NCI-H2107 (cell line): Measurements from ENCODE around the gene AOPEP.
A peak's percentile ranks its signal among the peaks of the same experiment; 100 is the strongest.

Experiments
- DNase-seq: peaks from one replicate; lab custom pipeline; 2025; lab: John Stamatoyannopoulos, UW

AOPEP gene

GRCh38 chr9:95062596-95063065 is 336.1 kb downstream of the AOPEP start:
- no peak for DNase-seq

- no peak for DNase-seq
These were observed 336.8 kb downstream of the AOPEP start for GRCh38 chr9:95063300-95063699.

- peak; percentile 54 for DNase-seq
These were observed 338.7 kb downstream of the AOPEP start for GRCh38 chr9:95065224-95065623.

GRCh38 chr9:95067057-95067456 is 340.6 kb downstream of the AOPEP start:
- no peak for DNase-seq

DNA sequence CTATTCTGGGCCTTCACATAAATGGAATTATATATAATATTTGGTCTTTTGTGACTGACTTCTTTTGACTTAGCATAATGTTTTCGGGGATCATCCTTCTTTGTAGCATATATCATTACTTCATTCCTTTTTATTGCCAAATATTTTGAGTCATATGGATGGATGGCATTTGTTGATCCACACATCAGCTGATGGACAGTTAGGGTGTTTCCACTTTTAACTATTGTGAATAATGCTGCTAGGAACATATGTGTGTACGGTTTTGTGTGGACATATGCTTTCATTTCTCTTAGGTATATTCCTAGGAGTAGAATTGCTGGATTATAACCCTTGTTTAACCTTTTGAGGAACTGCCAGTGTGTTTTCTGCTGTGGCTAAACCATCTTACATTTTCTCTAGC is 341.4 kb downstream of the AOPEP start:
- no peak for DNase-seq

DNA sequence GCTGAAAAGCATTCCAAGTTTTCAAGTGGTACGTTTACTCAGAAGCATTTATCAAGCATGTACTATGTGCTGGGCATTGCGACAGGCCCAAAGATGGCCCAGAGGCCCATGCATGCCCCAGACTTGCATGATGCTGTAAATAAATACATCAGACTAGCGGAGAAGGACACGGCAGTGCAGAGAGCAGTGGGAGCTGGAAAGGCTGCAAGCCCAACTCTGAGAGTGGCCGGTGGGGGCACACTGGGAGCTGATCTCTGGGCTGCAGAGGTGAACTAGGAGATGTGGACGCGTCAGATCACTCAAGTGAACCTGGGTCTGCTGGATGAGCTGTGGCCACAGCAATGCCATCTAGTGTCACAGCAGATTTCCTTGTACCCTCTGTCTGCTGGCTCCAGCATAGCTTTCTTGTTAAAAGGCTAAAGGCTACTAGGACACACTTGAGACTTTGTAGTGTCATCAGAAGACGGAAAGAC is 344.1 kb downstream of the AOPEP start:
- no peak for DNase-seq

DNA sequence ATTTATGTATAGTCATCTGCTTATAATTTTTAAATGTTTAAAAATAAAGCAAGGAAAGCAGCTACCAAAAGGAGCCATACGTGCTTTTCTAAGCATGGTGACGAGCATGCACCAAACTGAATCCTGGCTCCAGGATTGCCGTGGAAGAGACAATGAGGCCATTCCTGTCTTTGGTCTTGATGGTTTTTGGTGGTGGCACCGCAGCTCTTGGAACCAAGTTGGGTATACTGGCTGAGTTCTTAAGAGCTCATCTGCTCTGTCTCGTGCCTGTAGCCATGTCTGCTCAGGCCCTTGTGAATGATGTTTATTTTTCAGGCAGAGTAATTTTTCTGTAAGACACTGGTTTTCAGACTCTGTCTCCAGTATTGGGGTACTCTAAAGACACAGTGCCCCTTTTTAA is 345.0 kb downstream of the AOPEP start:
- DNase-seq, result no peak

- DNase-seq, result no peak
These were observed 345.4 kb downstream of the AOPEP start for GRCh38 chr9:95071925-95072324.

- DNase-seq, result no peak
These were observed 346.6 kb downstream of the AOPEP start for GRCh38 chr9:95073042-95073607.

- DNase-seq, result no peak
These were observed 347.4 kb downstream of the AOPEP start for GRCh38 chr9:95073918-95074317.

DNA sequence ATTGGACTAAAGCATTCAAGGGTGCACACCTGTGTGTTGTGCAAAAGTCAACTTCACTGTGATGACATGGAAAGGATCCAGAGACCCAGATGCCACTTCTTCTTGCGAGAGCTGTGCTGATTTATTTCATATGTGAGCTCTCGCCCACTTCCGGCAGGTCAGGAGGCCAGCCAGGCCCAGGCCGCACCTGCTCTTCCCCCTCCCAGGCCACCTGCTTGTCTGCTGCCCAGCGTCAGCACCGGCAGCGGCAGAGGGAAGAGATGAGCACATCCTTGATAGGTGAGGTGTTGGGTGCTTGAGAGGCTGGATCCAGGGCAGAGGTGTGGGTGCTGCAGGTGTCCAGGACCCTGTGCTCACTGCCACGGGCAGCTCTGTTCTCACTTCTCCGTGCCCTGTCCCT is 348.1 kb downstream of the AOPEP start:
- no peak for DNase-seq

- DNase-seq, result no peak
These were observed 349.2 kb downstream of the AOPEP start for GRCh38 chr9:95075700-95076099.

DNA sequence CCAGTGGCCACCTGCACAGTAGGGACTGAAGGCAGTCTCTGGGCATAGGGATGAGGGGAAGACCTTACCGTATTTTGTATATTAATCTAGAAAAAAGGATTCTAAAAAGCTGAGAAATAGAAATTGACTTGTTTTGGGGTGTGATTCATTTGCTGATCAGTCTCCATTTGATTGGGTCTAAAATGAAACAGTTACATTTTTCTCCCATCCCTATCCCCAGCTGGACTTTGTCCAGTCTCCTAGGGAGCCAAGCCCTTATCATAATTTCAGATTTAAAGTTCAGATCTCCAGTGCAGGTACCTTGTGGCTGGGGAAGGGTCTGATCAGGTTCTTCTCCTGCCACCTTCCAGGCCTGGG is 350.2 kb downstream of the AOPEP start:
- DNase-seq, result no peak

DNA sequence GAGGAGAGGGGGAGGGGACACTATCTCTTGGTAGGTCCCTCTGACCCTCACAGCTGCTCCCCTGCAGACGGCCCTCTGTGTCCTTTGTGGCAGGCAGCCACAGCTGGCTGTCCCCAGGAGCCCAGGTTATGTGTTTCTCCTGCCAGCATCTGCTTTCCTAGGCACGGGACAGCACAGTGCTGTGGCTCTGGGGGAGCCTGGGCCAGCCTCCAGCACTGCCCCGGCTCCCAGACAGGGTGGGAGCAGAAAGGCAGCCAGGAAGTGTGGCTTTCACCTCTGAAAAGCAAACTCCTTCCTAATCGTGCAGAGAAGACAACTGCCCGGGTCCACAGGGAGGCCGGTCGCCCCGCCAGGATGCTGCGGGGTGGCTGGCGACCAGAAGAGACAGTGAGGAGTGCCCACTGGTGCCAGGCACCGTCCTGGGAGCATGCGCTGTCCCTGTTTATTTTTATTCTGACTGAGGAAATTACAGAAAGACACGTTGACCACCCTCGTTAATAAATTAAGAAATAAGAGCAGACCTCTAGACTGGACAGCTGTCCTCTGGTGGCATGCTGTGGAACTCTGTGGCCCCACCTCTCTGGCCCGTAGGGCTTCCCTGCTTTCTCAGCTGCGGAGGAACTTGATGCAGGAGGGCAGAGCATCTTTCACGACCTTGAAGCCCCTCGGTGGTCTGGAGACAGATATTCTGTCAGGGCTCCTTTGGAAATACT is 350.7 kb downstream of the AOPEP start:
- DNase-seq, result no peak

DNA sequence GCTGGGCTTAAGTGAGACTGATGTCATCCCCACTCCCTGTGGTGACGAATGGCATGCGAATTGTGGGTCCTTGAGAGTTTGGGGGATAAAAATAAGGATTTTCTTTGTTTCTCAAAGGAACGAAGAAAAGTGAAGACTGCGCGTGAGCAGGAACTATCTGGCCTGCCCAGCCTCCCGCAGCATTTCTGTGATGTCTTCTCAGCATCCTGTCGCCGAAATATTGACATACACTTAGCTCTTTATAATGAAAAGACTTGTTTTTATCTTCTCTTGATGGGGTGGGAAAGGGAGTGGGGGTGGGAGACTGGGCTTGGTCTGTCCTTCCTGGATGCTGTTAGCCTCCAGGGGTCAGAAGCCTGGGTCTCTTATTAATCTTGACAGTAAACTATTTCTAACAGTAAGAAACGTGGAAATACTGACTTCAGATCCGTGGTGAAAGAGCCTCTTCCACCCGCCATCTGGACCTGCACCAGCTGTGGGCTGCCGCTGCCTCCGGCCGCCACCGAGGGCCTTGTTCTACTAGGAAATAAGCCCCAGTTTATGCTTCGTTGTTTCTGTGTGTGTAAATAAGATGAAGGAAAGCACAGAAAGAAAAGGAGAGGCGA is 351.4 kb downstream of the AOPEP start:
- no peak for DNase-seq

GRCh38 chr9:95078511-95078910 is 352.0 kb downstream of the AOPEP start:
- DNase-seq, result no peak

DNA sequence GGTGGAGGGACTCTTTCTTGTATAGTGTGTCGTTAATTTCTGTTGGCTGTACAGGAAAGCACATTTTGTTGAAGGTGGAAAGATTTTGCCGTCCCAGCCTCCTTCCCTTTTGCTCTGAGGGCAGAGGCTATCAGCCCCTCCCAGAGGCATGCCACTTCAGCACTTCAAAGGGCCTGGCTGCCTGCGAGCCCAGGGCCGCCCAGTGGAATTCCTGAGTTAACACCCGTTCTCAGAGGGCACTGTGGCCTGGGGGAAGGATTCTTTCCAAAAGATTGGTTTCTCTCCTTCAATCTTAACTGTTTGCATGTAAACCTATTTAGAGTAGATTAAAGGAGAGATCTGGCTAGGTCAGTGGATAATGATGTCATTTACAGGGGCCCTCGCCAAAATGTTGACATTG is 352.4 kb downstream of the AOPEP start:
- no peak for DNase-seq

DNA sequence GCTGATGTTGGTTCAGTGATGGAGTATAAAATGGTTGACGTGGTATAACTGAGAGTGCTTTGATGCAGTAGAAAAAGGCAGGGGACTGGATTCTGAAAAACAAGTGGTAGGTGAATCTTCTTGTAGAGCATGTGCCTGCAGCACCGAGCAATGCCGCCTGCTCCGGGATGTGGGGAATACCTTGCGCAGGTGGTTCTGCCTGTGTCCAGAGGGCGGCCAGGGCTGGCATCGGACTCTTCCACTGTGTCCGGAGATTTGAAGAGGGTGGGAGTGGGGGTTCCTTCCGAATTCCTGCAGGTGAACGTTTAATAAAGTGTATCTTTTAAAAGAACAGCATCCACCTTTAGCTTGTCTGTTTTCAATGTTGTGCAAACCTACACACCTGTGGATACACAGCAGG is 353.0 kb downstream of the AOPEP start:
- no peak for DNase-seq

DNA sequence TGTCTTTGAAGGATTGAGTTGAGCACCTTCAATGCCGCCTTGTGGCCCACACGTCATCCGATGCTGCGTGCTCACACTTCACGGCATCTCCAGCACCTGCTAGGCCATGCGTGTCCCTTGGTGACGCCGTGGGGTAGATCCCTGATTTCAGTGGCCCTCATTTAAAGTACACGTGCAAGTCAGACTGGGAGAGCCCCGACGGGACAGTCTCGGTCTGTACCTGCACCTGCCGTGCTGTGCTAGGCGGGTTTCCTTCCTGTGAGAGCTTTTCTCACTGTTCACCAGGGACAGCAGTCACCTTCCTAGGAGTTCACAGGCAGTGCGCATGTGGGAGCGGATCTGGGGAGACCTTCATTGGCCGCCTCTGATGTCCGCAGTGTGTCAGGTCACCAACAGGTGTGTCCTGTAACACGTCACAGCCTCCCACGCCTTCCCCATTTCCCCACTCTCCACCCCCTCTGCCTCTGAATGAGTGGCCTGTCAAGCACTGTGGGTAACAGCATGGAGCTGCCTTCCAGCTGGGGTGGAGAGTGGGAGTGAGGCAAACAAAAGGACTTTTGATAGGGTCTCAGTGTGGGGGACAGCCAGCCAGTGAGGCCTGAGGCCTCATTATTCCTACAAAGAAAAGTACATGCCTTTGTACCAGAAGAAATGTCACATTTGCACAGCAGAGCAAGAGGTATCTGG is 354.6 kb downstream of the AOPEP start:
- no peak for DNase-seq

GRCh38 chr9:95081998-95082397 is 355.5 kb downstream of the AOPEP start:
- no peak for DNase-seq

DNA sequence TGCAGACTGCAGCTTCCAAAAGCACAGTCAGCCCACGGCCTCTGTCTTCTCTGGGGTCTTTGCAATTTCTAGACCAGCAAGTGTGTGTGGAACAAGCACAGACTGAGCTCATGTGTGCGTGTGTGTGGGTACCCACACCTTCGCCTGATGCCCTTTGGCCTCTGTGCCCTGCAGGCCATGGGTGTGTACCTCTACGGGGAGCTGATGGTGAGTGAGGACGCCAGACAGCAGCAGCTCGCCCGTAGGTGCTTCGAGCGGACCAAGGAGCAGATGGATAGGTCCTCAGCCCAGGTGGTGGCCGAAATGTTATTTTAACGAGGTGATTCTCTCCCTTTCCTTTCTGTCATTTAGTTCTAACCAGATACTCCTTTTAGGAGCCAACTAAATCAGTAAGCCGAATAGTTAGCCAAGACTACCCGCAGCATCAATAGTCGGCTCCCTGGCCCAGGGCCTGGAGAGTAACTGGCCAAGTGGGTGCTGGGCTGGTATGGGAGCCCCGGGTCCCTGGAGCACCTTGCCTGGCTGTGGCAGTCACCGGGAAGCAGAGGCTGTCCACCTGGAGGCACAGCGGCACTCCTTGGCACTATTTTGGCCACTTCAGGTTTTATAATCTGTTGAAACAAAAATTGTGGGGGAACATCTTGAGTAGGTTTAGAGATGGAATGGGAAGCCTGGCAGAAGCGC is 356.0 kb downstream of the AOPEP start:
- no peak for DNase-seq

GRCh38 chr9:95083086-95083768 is 356.7 kb downstream of the AOPEP start:
- DNase-seq, result no peak
